ENCODE measurements around the gene SUSD3.

DNA sequence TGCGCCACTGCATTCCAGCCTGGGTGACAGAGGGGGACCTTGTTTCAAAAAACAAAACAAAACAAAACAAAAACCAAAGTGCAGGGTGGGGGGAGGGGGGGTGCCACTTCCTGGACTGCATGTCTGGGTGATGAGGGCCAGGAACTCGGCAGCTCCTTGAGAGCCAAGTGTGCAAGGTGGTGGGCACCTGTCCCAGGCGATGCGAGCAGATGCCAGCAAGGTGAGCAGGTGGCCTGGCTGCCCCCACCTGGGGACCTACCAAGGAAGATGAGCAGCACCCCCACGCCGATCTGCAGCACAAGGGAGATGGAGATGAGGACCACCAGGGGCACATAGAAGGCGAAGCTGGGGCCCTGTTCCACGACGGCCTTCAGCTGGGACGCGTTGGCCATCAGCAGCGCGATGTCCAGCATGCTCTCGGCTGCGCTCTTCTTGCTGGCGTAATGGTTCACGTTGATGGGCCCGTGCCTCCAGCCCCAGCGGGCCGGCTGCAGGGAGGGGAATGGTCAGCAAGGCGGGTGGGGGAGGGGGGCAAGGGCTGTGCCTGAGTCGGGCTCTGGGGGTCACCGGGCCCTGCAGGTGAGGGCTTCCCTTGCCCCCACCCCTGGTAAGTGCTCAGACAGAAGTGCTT, 67.8 kb downstream of the SUSD3 start:
- TF ChIP-seq, protein P1, sequence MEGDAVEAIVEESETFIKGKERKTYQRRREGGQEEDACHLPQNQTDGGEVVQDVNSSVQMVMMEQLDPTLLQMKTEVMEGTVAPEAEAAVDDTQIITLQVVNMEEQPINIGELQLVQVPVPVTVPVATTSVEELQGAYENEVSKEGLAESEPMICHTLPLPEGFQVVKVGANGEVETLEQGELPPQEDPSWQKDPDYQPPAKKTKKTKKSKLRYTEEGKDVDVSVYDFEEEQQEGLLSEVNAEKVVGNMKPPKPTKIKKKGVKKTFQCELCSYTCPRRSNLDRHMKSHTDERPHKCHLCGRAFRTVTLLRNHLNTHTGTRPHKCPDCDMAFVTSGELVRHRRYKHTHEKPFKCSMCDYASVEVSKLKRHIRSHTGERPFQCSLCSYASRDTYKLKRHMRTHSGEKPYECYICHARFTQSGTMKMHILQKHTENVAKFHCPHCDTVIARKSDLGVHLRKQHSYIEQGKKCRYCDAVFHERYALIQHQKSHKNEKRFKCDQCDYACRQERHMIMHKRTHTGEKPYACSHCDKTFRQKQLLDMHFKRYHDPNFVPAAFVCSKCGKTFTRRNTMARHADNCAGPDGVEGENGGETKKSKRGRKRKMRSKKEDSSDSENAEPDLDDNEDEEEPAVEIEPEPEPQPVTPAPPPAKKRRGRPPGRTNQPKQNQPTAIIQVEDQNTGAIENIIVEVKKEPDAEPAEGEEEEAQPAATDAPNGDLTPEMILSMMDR (IDR thresholded peaks at IDR 0.05) = no peak
- TF ChIP-seq POLR2AphosphoS5 (IDR thresholded peaks at IDR 0.05; ENCODE audit: low read depth, low read length) (no peak), TCF7L2 (IDR thresholded peaks at IDR 0.05; ENCODE audit: low read depth, low read length) (no peak), SIN3A (IDR thresholded peaks at IDR 0.05; ENCODE audit: borderline replicate concordance, insufficient read depth, low read depth, low read length) (no peak)
